ENCODE results near the gene GRXCR1. TPM values are rescaled to one million over a fixed set of nuclear protein-coding genes. Genes with fewer than 3 reads are reported as not detected.

GRXCR1 gene
- not detected in 2 replicates for total RNA-seq (2014; rRNA removed; shearing (Covaris generic))

- no peak for DNase-seq (ENCODE audit: low spot score)
Measured at GRCh38 chr4:42892413-42892812, at the start of gene GRXCR1. TSS of gene GRXCR1 (plus strand) at chr4:42892713. CDS start at chr4:42893267, 554 bp downstream.

GRCh38 chr4:42843694-42844093 lies 48.8 kb upstream of the GRXCR1 start:
- DNase-seq (ENCODE audit: low spot score) = no peak

- no peak for DNase-seq (ENCODE audit: low spot score)
Measured at GRCh38 chr4:42844422-42845070, 48.0 kb upstream of the GRXCR1 start.

GRCh38 chr4:42845586-42845985 lies 46.9 kb upstream of the GRXCR1 start:
- no peak for DNase-seq (ENCODE audit: low spot score)

- no peak for DNase-seq (ENCODE audit: low spot score)
Measured at GRCh38 chr4:42855779-42856178, 36.7 kb upstream of the GRXCR1 start.

- peak; percentile 42 for DNase-seq (ENCODE audit: low spot score)
Measured at GRCh38 chr4:42865572-42866189, 26.8 kb upstream of the GRXCR1 start.

- DNase-seq (ENCODE audit: low spot score) = no peak
Measured at GRCh38 chr4:42871261-42871660, 21.3 kb upstream of the GRXCR1 start.

- DNase-seq (ENCODE audit: low spot score) = no peak
Measured at GRCh38 chr4:42871671-42872290, 20.7 kb upstream of the GRXCR1 start.

GRCh38 chr4:42878863-42879262 lies 13.7 kb upstream of the GRXCR1 start:
- DNase-seq (ENCODE audit: low spot score) = no peak

- no peak for DNase-seq (ENCODE audit: low spot score)
Measured at GRCh38 chr4:42881253-42881652, 11.3 kb upstream of the GRXCR1 start.

- DNase-seq (ENCODE audit: low spot score) = no peak
Measured at GRCh38 chr4:42891644-42892043, 869 bp upstream of the GRXCR1 start.

- no peak for DNase-seq (ENCODE audit: low spot score)
Measured at GRCh38 chr4:42895452-42895851, 2.9 kb downstream of the GRXCR1 start.

- DNase-seq (ENCODE audit: low spot score) = no peak
Measured at GRCh38 chr4:42904986-42905385, 12.5 kb downstream of the GRXCR1 start.

- no peak for DNase-seq (ENCODE audit: low spot score)
Measured at GRCh38 chr4:42905591-42905990, 13.1 kb downstream of the GRXCR1 start.

- DNase-seq (ENCODE audit: low spot score) = no peak
Measured at GRCh38 chr4:42906341-42906740, 13.8 kb downstream of the GRXCR1 start.

- no peak for DNase-seq (ENCODE audit: low spot score)
Measured at GRCh38 chr4:42906891-42907759, 14.6 kb downstream of the GRXCR1 start.

GRCh38 chr4:42910459-42910858 lies 17.9 kb downstream of the GRXCR1 start:
- no peak for DNase-seq (ENCODE audit: low spot score)

- no peak for DNase-seq (ENCODE audit: low spot score)
Measured at GRCh38 chr4:42914937-42915336, 22.4 kb downstream of the GRXCR1 start.

- DNase-seq (ENCODE audit: low spot score) = peak; percentile 10
Measured at GRCh38 chr4:42915484-42915883, 23.0 kb downstream of the GRXCR1 start.

GRCh38 chr4:42917296-42917695 lies 24.8 kb downstream of the GRXCR1 start:
- DNase-seq (ENCODE audit: low spot score) = no peak

- no peak for DNase-seq (ENCODE audit: low spot score)
Measured at GRCh38 chr4:42923431-42923830, 30.9 kb downstream of the GRXCR1 start.

GRCh38 chr4:42925921-42926320 lies 33.4 kb downstream of the GRXCR1 start:
- DNase-seq (ENCODE audit: low spot score) = no peak

Measured in A172 (cell line).